M059J (cell line): ENCODE measurements around the gene PERCC1. TPM values are rescaled to one million over a fixed set of nuclear protein-coding genes. Genes with fewer than 3 reads are reported as not detected.
"Not testable (repeated sequence)": the region's sequence is repeated elsewhere in the genome, so short reads cannot be mapped to it uniquely, and the experiment has no call there.

Experiments
- DNase-seq: peaks from one replicate; pipeline ENCODE4 v3.0.0-alpha.2; 2012; ENCODE audit warnings: low read depth
- total RNA-seq: library from RNA; depleted of rRNA; stranded (reverse); fragments of >200 nt; shearing (Covaris generic); gene quantifications from 2 replicates; pipeline ENCODE4 v1.2.3, GENCODE V29; 2014; rRNA removed

The PERCC1 gene
- total RNA-seq, 1 experiment from 2014 or later: not detected

DNA sequence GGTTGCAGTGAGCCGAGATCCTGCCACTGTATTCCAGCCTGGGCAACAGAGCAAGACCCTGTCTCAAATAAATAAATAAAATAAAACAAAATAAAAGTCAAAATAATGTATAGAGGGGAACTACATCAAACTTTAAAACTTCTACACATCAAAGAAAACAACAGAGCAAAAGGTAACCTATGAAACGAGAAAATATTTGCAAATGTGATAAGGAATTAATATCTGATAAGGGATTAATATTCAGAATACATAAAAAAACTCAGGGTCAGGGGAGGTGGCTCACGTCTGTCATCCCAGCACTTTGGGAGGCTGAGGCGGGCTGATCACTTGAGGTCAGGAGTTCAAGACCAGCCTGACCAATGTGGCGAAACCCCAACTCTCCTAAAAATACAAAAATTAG lies 38.3 kb downstream of the PERCC1 start:
- DNase-seq: not testable (repeated sequence)

DNA sequence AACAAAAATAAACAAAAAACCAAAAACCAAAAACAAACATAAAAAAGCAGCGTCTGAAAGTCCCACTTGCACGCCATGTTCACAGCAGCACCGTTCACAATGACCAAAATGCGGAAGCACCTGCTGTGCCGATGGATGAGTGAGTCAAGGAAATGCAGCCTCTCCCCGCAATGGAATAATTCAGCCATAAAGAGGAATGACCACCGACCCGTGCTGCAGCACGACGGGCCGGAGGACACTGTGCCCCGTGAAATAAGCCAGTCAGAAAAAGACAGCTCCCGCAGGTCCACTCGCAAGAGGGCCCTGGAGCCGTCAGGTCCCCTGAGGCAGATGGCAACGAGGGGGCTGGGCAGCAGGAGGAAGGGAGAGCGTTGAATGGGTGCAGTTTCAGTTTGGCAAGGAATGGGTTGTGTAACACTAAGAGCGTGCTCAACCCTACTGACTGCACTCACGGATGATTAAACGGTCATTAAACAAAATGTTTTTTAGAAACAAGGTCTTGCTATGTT lies 38.9 kb downstream of the PERCC1 start:
- no peak for DNase-seq

DNA sequence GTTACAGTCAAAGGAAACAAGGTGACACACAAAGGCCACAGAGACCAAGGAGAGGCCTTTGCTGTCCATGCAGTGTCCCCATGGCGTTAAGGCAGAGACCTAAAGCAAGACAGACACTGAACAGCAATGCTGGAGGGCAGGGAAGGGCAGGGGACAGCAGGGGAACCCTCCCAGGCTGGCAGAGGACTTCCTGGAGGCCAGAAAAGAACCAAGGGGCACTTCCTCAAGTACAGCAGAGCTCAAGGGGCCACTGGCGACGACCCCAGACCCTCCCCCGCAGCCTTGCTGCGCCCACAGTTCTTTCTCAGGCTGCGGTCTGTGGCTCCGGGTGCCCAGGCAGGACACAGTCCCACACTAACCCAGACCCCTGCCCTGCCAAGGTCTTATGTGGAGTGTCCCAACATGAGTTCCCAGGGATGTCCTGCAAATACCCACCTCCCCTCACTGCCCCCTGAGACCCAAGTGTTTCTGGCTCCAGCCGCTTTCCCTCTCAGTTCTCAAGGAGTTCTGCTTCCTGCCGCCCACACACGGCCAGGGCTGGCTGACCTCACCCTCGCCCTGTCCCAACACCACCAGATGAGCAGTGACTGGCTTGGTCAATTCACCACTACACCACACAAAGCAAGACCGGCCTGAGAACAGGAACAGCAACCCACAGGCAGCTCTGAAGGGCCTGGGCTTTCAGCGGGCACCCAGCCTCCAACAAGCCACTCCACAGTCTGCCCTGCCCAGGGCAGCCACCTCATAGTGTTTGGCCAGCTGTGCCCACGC lies 39.8 kb downstream of the PERCC1 start:
- no peak for DNase-seq

DNA sequence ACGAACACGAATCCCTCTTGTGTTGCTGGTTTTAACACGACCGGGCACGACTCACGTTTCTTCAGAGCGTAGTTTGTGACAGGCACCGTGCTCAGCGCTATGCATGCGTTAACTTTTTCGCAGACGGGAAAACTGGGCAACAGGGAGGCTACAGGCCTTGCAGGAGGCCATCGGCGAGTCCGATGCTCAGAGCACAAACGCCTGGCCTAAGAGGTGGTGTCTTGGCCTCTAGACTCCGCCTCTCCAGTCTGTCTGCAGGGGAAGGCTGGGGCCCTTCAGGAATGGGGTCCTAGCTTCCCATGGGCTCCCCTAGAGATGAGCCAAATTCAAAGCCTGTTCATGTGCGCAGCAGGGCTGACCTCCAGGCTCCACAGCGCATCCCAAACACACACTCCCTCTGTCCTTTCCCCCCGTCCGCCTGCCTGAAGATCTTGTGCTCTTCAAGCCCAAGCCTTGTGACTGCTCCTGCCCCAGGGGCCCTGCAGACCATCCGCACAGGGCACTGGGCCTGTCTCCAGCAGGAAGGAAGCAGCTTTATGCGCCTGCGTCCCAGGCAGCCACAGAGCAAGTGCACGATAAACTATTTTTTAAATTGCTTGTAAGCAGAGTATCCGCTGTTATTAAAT lies 40.8 kb downstream of the PERCC1 start:
- DNase-seq: no peak

DNA sequence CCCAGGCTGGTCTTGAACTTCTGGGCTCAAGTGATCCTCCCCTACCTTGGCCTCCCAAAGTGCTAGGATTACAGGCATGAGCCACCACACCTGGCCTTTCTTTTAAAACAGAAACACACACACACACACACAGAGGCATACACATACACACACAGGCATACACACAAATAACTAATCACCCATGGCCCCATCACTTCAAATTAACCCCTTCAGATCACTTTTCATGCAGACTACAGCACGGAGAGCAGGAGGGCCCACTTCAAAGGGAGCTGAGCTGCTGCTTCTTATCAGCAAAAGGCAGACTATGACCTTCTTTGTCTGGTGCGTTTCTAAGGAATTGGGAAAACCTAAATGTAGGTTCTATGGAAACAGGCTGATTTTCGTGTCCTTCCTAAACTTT lies 42.1 kb downstream of the PERCC1 start:
- no peak for DNase-seq

DNA sequence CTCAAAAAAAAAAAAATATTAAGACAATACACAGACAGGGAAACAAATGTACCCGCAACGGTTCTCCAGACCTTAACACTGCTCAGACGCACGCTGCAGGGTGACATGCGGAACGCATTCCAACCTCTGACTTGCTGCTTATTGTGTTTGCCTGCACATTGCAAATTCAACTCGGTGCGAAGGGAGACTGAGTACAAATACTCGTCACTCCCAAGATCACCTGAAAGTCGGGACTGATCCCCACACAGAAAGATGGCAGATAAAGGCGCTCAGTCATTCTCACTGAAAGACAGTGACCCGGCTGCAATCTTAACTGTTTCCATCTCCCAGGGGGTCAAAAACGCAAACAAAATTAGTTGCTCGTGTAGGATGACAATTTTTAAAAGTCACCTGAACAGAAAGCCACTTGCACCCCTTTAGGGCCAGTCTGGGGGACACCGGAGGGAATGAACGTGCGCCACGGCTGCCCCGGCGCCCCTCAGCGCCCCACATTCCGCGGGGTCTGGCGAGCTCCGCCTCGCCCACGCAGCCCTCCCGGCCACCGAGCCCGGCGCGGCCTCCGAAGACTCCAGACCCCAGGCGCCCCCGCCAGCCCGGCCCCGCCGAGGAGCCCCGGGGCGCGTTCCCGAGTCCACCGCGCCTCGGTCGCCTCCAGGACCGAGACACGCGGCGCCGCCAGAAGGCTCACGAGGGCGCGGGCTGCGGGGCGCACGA lies 43.4 kb downstream of the PERCC1 start:
- DNase-seq: no peak

DNA sequence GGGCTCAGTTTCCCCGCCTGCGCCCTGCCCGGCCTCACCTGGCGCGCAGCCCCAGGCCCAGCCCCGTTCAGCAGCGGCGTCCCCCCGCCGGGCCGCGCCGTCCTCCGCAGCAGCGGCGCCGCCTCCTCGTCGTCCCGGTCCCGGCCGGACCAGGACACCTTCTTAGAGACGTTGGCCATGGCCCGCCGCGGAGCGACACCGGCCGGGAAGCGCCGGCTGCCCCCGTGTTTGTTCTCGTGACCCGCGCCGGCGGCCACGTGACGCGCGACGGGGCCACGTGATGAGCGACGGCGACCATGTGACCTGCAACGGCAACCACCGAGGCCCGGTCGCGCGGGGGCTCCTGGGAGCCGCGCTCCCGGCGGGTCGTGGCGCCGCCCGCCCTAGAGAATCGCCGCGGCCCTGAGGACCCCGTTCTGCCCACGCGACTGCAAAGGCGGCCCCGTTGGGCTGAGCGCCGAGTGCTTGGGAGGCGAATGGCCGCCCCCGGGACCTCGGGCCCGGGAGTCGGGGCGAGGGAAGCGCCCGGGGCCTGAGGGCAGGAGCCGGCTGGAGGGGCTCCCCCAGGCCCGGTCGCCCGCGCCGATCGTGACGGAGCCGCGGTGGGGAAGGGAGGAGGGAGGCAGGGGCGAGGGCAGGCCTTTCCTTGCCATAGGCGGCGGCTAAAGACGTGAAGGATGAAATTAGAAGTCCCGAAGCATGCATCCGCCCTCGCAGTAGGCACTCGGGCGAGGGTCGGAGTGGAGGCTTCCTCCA lies 44.1 kb downstream of the PERCC1 start, which contains the start of gene CLCN7:
Gene CLCN7, minus strand, starts transcription at position 233 of the 756 bp plus-strand sequence. Its CDS starts 54 bp downstream, at position 179.
- peak; percentile 80 for DNase-seq

DNA sequence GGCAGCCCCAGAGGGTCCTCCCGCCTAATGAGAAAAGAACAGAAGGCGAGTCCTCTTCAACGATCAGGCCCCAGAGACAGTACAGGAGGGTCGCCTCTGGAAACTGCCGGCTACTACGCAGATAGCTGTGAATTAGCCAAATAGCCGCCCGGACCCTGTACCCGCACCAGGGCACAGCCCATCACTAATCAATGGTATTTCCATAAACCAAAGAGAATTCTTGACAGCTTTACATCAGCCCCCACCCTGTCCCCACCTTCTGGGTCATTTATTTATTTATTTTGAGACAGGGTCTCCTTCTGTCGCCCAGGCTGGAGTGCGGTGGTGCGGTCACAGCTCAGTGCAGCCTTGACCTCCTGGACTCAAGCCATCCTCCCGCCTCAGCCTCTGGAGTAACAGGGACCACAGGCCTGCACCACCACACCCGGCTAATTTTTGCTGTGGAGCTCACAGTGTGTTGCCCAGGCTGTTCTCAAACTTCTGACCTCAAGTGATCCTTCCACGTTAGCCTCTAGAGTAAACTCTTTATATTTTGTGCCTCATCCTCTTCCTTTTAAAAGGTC lies 44.8 kb downstream of the PERCC1 start:
- no peak for DNase-seq

DNA sequence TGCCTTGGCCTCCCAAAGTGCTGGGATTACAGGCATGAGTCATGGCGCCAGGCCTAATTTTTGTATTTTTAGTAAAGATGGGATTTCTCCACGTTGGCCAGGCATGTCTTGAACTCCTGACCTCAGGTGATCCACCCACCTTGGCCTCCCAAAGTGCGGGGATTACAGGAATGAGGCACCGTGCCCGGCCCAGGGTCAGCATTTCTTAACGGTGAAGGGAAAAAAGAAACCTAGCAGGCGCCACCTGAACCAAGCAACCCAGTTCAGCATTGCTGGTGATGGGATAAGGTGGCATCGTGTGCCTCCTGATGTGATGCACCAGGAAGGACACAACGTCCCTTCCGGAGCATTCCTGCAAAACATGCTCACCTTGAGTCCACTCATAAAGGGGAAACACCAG lies 46.2 kb downstream of the PERCC1 start:
- no peak for DNase-seq

DNA sequence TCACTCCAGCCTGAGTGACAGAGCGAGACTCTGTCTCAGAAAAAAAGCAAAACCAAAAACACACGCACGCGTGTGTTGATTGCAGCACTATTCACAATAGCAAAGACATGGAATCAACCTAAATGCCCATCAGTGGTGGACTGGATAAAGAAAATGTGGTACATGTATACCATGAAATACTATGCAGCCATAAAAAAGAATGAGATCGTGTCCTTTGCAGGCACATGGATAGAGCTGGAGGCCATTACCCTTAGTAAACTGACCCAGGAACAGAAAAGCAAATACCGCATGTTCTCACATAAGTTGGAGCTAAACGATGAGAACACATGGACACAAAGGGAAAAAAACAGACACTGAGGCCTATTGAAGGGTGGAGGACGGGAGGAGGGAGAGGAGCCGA lies 48.1 kb downstream of the PERCC1 start:
- not testable (repeated sequence) for DNase-seq

DNA sequence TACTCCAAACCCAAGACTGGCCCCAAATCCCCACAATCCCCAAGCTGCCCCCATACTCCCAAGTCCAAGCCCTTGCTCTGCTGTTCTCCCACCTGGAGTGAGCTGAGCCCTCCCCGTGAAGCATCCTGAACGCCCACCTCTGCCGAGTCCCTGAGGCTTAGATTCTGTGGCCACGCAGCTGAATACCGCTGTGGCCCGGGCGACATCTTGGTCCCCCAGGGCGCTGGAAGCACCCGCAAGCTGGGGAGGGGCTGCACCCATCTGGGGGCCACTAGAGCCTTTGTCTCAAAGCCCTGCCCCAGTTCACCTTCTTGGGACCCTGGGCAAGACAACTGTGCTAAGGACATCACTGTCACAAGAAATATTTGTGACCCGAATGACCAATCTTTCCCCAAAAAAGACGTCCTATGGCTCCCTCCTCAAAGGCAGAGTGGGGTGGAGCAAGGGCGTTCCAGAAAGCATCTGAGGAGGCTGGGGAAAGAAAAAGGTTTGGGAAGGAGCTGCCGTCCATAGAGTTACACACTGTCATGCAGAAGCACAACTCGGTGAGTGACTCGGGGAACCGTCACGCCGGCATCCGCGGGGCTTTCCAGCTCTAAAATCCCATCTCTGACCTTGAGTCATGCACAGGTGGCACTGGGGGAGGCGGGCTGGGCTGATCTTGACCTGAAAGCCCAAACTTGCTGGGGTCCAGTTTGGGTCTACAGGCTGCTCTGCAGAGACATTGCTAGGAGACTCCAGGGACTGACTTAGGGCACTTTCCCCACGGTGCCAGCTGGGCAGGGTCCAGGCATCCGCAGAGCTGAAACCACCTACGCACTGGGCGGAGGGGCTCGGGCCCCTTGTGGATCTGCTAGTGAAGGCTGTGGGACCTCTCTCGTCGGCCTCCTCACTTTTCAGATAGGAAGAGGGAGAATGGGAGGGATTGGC lies 51.3 kb downstream of the PERCC1 start:
- DNase-seq: peak; percentile 71

Other genes with a start within 250 kb of the PERCC1 start
- not detected in 2 replicates for gene TPSG1, start 205.8 kb upstream of the PERCC1 start, total RNA-seq
- gene TPSB2, start 200.9 kb upstream of the PERCC1 start, total RNA-seq: 0.17 TPM in 1 of 2 replicates, not detected in the other
- gene TPSAB1, start 190.4 kb upstream of the PERCC1 start, total RNA-seq: not detected in 2 replicates
- not detected in 2 replicates for gene TPSD1, start 175.0 kb upstream of the PERCC1 start, total RNA-seq
- gene UBE2I, start 121.4 kb upstream of the PERCC1 start, total RNA-seq: 85.7 and 87.6 TPM in 2 replicates
- 0.34 TPM in 1 of 2 replicates, not detected in the other for gene BAIAP3, start 97.4 kb upstream of the PERCC1 start, total RNA-seq
- gene TSR3, start 79.2 kb upstream of the PERCC1 start, total RNA-seq: 54.2 and 101 TPM in 2 replicates
- gene GNPTG, start 79.1 kb upstream of the PERCC1 start, total RNA-seq: 43.8 and 50.1 TPM in 2 replicates
- gene UNKL, start 16.4 kb upstream of the PERCC1 start, total RNA-seq: 6.5 and 13.0 TPM in 2 replicates
- 21.8 and 23.4 TPM in 2 replicates for gene UQCC4, start 10.3 kb upstream of the PERCC1 start, total RNA-seq
- 0.05 TPM in 1 of 2 replicates, not detected in the other for gene CCDC154, start 13.5 kb downstream of the PERCC1 start, total RNA-seq
- gene CLCN7, start 44.0 kb downstream of the PERCC1 start, total RNA-seq: 44.0 and 84.0 TPM in 2 replicates
- gene PTX4, start 57.9 kb downstream of the PERCC1 start, total RNA-seq: not detected in 2 replicates
- gene TELO2, start 62.3 kb downstream of the PERCC1 start, total RNA-seq: 15.1 and 16.6 TPM in 2 replicates
- not detected in 2 replicates for gene TMEM204, start 102.6 kb downstream of the PERCC1 start, total RNA-seq
- gene IFT140, start 181.0 kb downstream of the PERCC1 start, total RNA-seq: 11.2 and 11.7 TPM in 2 replicates
- 4.9 and 5.9 TPM in 2 replicates for gene CRAMP1, start 181.3 kb downstream of the PERCC1 start, total RNA-seq
- 126 and 168 TPM in 2 replicates for gene JPT2, start 247.2 kb downstream of the PERCC1 start, total RNA-seq